ENCODE measurements around the gene GAGE12G. TPM values are rescaled to one million over a fixed set of nuclear protein-coding genes. Genes with fewer than 3 reads are reported as not detected.

GAGE12G gene
- not detected in 5 replicates for total RNA-seq (2022; extraction: Qiagen RNA extraction)

GRCh38 chrX:49570100-49570499, at the start of gene GAGE12G:
Gene GAGE12G (plus strand): TSS chrX:49570400. CDS start chrX:49571555, 1,155 bp downstream.

DNA sequence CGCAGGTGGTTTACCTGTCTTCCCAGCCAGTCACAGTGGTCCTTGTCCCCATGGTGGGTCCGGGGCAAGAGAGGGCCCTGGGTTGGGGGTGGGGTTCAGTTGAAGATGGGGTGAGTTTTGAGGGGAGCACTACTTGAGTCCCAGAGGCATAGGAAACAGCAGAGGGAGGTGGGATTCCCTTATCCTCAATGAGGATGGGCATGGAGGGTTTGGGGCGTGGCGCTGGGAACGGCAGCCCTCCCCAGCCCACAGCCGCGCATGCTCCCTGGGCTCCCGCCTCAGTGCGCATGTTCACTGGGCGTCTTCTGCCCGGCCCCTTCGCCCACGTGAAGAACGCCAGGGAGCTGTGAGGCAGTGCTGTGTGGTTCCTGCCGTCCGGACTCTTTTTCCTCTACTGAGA, 38.3 kb upstream of the GAGE12G start, which contains the start of gene GAGE12C:
TSS of gene GAGE12C (plus strand) at position 301 of the 400 bp plus-strand sequence. CDS start 1,155 bp downstream, outside the sequence.

DNA sequence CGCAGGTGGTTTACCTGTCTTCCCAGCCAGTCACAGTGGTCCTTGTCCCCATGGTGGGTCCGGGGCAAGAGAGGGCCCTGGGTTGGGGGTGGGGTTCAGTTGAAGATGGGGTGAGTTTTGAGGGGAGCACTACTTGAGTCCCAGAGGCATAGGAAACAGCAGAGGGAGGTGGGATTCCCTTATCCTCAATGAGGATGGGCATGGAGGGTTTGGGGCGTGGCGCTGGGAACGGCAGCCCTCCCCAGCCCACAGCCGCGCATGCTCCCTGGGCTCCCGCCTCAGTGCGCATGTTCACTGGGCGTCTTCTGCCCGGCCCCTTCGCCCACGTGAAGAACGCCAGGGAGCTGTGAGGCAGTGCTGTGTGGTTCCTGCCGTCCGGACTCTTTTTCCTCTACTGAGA, 28.8 kb upstream of the GAGE12G start, which contains the start of gene GAGE12D:
TSS of gene GAGE12D (plus strand) at position 301 of the 400 bp plus-strand sequence. CDS start 1,155 bp downstream, outside the sequence.

GRCh38 chrX:49550989-49551388, 19.2 kb upstream of the GAGE12G start, which contains the start of gene GAGE12E:
Gene GAGE12E (plus strand): TSS chrX:49551289. CDS start chrX:49552444, 1,155 bp downstream.

DNA sequence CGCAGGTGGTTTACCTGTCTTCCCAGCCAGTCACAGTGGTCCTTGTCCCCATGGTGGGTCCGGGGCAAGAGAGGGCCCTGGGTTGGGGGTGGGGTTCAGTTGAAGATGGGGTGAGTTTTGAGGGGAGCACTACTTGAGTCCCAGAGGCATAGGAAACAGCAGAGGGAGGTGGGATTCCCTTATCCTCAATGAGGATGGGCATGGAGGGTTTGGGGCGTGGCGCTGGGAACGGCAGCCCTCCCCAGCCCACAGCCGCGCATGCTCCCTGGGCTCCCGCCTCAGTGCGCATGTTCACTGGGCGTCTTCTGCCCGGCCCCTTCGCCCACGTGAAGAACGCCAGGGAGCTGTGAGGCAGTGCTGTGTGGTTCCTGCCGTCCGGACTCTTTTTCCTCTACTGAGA, 9.7 kb upstream of the GAGE12G start, which contains the start of gene GAGE12F:
TSS of gene GAGE12F (plus strand) at position 301 of the 400 bp plus-strand sequence. CDS start 1,155 bp downstream, outside the sequence.

GRCh38 chrX:49579649-49580048, 9.4 kb downstream of the GAGE12G start, which contains the start of gene GAGE12H:
Gene GAGE12H (plus strand): TSS chrX:49579949. CDS start chrX:49581104, 1,155 bp downstream.

GRCh38 chrX:49589196-49589595, 19.0 kb downstream of the GAGE12G start, which contains the start of gene GAGE2A:
Gene GAGE2A (plus strand): TSS chrX:49589496. CDS start chrX:49590651, 1,155 bp downstream.

GRCh38 chrX:49598720-49599119, 28.5 kb downstream of the GAGE12G start, which contains the start of gene GAGE1:
Gene GAGE1 (plus strand): TSS chrX:49599020. CDS start chrX:49600175, 1,155 bp downstream.

Other genes starting within 250 kb of the GAGE12G start
- not detected in 5 replicates for gene GAGE12J, start 248.4 kb upstream of the GAGE12G start, total RNA-seq (2022; extraction: Qiagen RNA extraction)
- not detected in 5 replicates for gene GAGE13, start 238.8 kb upstream of the GAGE12G start, total RNA-seq (2022; extraction: Qiagen RNA extraction)
- gene GAGE12C, start 38.2 kb upstream of the GAGE12G start, total RNA-seq (2022; extraction: Qiagen RNA extraction), result not detected in 5 replicates
- not detected in 5 replicates for gene GAGE12D, start 28.7 kb upstream of the GAGE12G start, total RNA-seq (2022; extraction: Qiagen RNA extraction)
- gene GAGE12E, start 19.1 kb upstream of the GAGE12G start, total RNA-seq (2022; extraction: Qiagen RNA extraction), result not detected in 5 replicates
- gene GAGE12F, start 9.6 kb upstream of the GAGE12G start, total RNA-seq (2022; extraction: Qiagen RNA extraction), result not detected in 5 replicates
- gene GAGE12H, start 9.5 kb downstream of the GAGE12G start, total RNA-seq (2022; extraction: Qiagen RNA extraction), result not detected in 5 replicates
- not detected in 5 replicates for gene GAGE2A, start 19.1 kb downstream of the GAGE12G start, total RNA-seq (2022; extraction: Qiagen RNA extraction)
- gene GAGE1, start 28.6 kb downstream of the GAGE12G start, total RNA-seq (2022; extraction: Qiagen RNA extraction), result not detected in 5 replicates
- not detected in 5 replicates for gene PAGE1, start 125.6 kb downstream of the GAGE12G start, total RNA-seq (2022; extraction: Qiagen RNA extraction)